GM21423 (cell line): ENCODE data around the gene CREM.

Experiments
- ATAC-seq: cut with Tn5 transposase; IDR thresholded peaks from one replicate; pipeline ENCODE4 v1.9.1; 2021; ENCODE audit warnings: mild to moderate bottlenecking, moderate library complexity; ENCODE audit not compliant: unreplicated experiment

The CREM gene

GRCh38 chr10:35133586-35133985 lies 6.9 kb downstream of the CREM start:
- no peak for ATAC-seq

GRCh38 chr10:35135861-35136260 lies 9.2 kb downstream of the CREM start:
- no peak for ATAC-seq

DNA sequence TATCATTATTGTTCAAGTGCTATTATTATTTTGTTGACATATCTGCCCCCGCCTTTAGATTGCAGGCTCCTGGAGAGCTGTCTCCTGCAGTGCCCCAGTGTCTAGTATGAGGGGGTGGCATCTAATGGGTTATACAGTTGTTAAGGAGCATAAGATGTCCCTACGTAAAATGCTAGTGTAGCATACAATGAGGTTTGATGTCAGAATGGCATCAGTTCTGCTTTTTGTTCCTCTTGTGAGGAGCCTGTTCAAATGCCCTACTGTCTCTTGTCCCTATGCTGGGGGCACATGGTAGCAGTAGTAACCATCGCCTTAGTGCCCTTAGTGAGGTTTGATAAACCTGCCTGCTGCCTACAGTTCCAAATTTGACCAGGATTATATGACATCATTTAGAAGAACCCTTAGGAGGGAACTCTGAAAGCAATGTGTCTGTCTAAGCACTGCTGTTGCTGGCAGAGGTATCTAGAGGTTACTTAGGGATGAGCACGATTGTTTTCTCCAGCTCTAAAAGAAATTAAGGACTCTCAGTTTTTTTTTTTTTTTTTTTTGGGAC lies 9.7 kb downstream of the CREM start:
- ATAC-seq: peak; percentile 58

DNA sequence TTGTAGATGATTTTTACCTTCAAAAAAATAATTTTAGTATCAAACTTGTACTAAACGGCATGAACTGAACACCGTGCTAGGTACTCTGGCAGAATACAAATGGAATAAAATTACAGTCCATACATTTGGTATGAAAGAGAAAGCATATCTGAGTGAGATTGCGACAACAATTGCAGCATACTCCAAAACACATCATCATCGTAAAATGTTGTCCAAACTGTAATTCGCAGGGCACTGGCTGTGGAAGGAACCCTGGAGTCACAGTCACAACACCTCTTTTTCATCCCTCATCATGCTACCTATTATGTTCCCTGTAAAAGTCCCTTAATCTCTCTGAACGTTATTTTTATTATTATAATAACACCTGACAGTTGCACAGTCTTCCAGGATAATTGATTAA lies 13.5 kb downstream of the CREM start:
- ATAC-seq: no peak

DNA sequence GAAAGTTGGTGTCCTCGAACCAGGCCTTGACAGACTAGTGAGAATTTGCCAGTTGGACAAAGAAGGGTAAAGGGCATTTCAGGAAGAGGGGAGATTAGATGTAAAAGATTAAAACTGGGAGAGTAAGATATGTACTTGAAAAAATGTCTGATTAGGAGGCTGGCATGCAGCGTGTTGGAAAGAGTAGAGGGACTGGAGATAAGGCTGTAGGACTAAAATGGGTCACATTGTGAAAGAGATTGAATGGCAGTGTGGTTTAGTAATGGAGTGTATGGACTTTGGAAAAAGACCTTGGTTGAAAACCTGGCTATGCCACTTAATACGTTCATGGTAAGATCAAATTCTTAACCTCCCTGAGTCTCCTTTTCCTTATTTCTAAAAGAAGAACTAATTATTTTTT lies 14.1 kb downstream of the CREM start:
- no peak for ATAC-seq

GRCh38 chr10:35150308-35150707 lies 23.7 kb downstream of the CREM start:
- no peak for ATAC-seq

DNA sequence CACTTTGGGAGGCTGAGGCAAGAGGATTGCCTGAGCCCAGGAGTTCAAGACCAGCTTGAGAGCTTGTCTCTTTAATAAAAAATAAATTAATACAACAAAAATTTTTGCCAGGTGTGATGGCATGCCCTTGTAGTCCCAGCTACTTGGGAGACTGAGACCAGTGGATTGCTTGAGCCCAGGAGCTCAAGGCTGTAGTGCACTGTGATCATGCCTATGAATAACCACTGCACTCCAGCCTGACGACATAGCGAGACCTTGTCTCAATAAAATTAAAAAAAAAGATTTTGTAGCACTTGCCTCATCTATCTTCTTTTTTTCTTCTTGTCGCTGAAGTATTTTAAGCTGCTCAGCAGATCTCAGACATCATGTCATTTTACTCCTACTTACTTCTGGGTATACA lies 26.3 kb downstream of the CREM start:
- ATAC-seq: no peak

DNA sequence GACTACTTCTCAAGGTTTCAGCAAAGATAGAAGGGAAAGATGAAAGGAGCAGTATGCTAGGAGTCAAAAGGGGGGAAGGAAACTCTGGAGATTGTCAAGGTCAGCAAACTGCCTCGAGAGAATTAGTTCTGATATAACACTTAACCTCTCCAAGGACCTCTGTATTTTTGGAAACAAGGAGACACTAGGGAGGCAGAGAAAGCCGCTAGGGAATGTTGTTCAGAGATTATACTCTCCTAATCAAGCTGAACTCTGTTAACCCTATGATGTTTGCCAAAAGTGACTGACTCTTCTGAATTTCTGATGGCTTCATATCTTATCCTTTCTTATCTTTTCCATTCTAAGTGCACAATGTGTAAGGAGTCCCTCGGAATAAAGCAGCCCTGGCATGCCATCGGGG lies 27.1 kb downstream of the CREM start:
- ATAC-seq: no peak

DNA sequence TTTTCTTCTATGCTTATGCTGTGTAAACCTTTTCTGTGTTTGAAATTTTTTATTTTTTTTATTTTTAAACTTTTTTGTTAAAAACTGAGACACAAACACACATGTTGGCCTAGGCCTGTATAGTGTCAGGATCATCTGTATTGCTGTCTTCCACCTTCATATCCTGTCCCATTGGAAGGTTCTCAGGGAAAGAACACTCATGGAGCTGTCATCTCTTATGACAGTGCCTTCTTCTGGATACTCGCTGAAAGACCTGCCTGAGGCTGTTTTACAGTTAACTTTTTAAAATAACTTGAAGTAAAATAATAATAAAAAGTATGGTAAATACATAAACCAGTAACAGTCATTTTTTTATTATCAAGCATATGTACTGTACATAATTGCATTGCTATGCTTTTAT lies 34.1 kb downstream of the CREM start:
- ATAC-seq: no peak

DNA sequence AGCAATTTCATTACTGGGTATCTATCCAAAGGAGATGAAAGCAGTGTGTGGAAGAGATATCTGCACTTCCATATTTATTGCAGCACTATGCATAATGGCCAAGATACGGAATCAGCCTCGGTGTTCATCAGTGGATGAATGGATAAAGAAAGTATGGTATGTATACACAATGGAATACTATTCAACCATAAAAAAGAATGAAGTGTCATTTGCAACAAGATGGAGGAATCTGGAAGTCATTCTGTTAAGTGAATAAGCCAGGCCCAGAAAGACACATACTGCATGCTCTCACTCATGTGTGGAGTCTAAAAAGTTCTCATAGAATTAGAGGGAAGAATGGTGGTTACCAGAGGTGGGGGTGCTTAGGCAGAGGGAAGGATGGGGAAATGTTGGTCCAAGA lies 35.3 kb downstream of the CREM start:
- no peak for ATAC-seq

GRCh38 chr10:35165136-35165535 lies 38.5 kb downstream of the CREM start:
- ATAC-seq: no peak

DNA sequence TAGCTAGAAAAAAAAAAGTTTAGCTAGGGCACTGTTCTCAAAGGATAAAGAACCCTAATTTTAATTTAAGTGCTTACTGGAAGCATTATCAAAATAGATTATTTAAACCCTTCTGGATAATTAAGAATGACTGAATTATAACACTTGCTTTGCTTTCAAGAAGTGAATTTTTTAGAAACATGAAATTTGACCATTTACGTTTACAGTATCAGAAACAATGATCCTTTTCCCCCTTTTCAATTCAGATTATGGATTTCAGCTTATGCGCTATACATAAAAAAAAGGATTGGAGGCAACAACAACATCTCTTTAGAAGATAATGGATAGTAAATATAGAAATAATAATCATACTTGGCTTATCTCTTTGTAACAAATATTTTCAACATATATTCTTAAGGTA lies 39.2 kb downstream of the CREM start:
- ATAC-seq: no peak

DNA sequence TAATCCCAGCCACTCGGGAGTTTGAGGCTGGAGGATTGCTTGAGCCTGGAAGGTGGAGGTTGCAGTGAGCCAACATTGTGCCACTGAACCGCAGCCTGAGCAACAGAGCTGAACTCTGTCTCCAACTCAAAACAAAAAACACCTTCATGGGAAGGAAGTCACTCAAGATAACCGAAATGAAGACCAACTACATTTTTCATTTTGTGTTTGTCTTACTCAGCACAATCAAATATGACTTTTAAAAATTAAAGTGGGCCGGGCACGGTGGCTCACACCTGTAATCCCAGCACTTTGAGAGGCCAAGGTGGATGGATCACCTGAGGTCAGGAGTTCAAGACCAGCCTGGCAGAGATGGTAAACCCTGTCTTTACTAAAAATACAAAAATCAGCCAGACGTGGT lies 40.0 kb downstream of the CREM start:
- no peak for ATAC-seq

DNA sequence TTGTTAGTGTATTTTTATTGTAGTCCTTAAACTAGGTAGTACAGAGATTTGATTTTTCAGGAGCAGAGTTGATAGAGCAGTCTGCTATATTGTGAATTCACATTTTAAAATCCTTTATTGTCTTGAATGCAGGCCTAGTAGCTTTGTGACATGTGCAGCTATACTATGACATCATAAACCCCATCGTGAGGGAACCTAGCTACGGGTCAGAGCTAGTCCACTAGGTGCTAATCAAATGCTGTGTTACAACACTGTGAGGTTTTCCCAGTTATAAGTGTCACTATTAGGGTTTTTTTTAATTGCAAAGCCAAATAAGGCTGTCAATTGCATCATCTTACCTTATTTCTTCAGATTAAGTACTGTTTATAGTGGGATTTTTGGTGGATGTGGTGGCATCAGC lies 40.7 kb downstream of the CREM start:
- no peak for ATAC-seq

- no peak for ATAC-seq
Measured at GRCh38 chr10:35172146-35172545, 45.5 kb downstream of the CREM start.

DNA sequence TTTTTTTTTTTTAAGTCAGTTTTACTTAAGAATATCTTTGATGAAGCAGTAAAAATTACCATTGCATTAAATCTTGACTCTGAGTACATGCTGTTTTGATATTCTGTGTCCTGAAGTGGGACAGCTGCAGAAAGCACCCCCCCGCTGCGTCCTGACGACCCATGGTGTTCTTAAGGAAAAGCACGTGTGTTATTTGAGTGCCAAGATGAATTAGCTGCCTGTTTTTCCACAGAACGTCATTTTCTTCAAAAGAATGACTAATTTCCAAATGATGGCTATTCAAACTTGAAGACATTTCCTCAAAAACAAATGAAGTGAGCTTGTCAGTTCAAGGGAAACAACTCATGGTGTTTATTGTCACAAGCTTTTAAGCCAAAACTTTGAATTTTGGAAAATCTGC lies 45.9 kb downstream of the CREM start:
- ATAC-seq: no peak

DNA sequence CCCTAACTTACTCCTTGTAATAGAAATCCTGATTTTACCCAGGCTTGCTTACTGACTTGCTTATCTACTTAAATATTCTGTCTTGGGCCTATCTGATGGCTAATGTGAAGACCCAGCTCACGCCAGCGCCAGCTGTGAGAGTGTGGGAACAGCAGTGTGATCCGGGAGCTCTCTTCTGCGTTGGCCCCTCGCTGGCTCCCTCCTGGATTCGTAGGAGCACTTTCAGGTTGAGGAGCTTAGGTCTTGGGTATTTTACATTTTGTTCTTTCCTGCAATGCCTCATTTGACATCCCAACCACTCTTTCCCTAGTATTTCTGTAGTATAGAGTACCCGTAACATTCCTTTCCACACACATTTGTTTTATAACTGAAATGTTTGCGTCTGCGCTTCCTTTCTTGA lies 51.7 kb downstream of the CREM start:
- no peak for ATAC-seq

DNA sequence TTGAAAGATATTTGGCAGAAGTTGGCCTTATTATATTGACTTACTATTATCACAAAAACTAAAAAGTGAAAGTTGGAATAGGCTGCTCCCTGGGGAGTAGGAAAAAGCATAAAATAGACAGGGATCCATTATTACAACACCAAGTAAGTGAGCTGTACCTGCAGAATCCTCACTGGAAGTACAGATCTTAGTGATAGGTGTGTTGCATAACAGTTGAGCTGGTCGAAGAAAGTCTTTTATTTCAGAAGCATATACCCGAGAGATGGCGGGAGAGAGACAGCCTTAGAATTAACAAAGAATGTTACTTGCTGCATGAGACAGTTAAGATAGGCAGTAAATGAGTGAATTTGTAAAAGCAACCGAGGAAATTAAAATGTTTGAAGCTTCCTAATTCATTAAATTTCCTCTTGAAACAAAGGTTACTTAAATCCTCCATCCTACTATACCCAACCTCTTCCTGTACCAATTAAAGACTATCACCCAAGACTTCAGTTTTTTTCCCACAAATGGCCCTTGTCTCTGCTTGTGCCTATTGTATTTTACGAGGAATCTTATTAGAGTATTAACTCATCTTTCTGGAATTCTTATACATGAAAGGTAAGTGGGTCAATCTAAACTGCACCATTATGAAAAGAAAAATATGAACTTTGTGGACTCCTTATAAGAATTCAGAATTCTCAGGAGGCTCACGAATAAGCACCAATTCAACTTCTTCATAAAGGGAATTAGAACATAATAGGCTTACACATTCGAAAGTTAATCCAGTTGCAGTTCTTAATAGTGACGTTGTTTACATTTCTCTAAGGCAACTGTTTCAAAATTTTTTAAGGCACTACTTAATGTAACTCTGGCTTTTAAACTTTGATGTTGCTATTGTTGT lies 56.2 kb downstream of the CREM start:
- ATAC-seq: no peak

- peak; percentile 55 for ATAC-seq
Measured at GRCh38 chr10:35184527-35185171, 58.0 kb downstream of the CREM start.

- ATAC-seq: no peak
Measured at GRCh38 chr10:35185260-35186034, 58.8 kb downstream of the CREM start.

GRCh38 chr10:35188954-35189353 lies 62.3 kb downstream of the CREM start:
- ATAC-seq: no peak
